ENCODE results near the gene RNASEH1. TPM values are rescaled to one million over a fixed set of nuclear protein-coding genes. Genes with fewer than 3 reads are reported as not detected.

The RNASEH1 gene
- total RNA-seq, 2 experiments from 2014 or later = 24.7 to 24.9 TPM

DNA sequence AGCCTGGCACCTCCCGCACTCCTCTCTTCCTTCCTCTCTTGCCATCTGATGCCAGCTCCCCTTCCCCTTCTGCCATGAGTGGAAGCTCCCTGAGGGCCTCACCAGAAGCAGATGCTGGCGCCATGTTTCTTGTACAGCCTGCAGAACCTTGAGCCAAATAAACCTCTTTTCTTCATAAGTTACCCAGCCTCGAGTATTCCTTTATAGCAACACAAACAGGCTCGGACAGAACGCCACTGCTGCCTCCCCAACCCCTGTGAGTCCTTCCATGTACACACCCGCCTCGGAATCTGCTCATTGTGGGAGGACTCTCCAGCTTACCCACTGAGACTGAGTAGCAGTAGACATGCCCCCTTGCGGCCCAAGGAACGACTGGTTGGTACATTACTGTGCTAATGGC, 8.7 kb upstream of the RNASEH1 start:
- no peak overlapping the region for H3K27ac Mint-ChIP-seq

GRCh38 chr2:3565117-3565516, 7.0 kb upstream of the RNASEH1 start:
- no peaks in the 10 kb centered on the region for H3K27me3 Mint-ChIP-seq
- no peak overlapping the region for H3K4me3 Mint-ChIP-seq
- POLR2A ChIA-PET = interaction anchor here (2.0 kb wide), 1 partner anchor 9 kb away, joined by 9 read pairs; the partner anchor contains the start of gene RPS7
- DNase-seq = no peak
- no peaks in the 10 kb centered on the region for H3K36me3 Mint-ChIP-seq
- H3K4me1 Mint-ChIP-seq = peaks cover 13% of the 10 kb centered on the region
- H3K27ac Mint-ChIP-seq = no peak overlapping the region
- no peaks in the 10 kb centered on the region for H3K9me3 Mint-ChIP-seq
- no peak for ATAC-seq (ENCODE audit: low read depth)

More for the DNA sequence above, 8.7 kb upstream of the RNASEH1 start:
- Mint-ChIP-seq H3K9me3 (no peaks in the 10 kb centered on the region), H3K4me3 (no peak overlapping the region), H3K27me3 (no peaks in the 10 kb centered on the region), H3K4me1 (peaks cover 12% of the 10 kb centered on the region), H3K36me3 (no peaks in the 10 kb centered on the region)
- ATAC-seq (ENCODE audit: low read depth) = no peak
- DNase-seq = no peak
- POLR2A ChIA-PET = interaction anchor here (0.5 kb wide), 1 partner anchor 48 kb away, joined by 5 read pairs; no protein-coding TSS in a partner anchor

- ATAC-seq (ENCODE audit: low read depth) (no peak), DNase-seq (no peak)
- H3K36me3 Mint-ChIP-seq = no peaks in the 10 kb centered on the region
- no peaks in the 10 kb centered on the region for H3K9me3 Mint-ChIP-seq
- POLR2A ChIA-PET = interaction anchor here (1.1 to 2.0 kb wide), 2 partner anchors 11 to 45 kb away, joined by 3 to 9 read pairs; partner anchors contain the start of gene RPS7
- peaks cover 17% of the 10 kb centered on the region for H3K4me1 Mint-ChIP-seq
- H3K27me3 Mint-ChIP-seq = no peaks in the 10 kb centered on the region
- H3K27ac Mint-ChIP-seq = no peak overlapping the region
- no peak overlapping the region for H3K4me3 Mint-ChIP-seq
These were observed 5.4 kb upstream of the RNASEH1 start for GRCh38 chr2:3563521-3563976.

DNA sequence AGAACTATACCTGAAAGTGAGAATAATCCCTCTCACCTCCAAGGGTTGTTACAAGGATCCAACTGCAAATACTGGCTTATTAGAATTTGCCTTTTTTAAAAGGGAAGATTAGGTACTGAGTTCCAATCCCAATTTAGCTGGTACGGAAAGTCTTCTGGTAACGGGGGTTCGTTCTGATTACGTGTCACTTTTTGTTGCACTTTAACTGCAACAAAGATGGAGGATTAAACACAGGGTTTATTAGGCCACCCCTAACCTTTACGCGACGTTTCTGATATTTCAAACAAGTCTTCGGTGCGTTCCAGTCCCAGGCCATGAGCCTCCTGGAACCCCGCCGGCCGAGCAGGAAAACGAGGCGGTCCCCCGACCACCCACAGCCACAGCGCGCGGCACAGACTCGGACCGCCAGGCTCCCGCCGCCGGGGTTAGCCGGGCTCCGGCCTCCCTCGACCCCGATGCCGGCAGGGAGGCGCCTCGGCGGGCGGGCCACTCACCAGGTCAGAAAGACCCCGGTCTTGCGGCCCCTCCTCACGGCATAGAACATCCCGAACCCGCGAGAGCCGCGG, 411 bp downstream of the RNASEH1 start:
- H3K27me3 Mint-ChIP-seq = no peaks in the 10 kb centered on the region
- peak overlapping the region; percentile 93 for H3K27ac Mint-ChIP-seq
- DNase-seq = no peak
- peak overlapping the region; percentile 90 for H3K4me3 Mint-ChIP-seq
- H3K9me3 Mint-ChIP-seq = no peaks in the 10 kb centered on the region
- H3K36me3 Mint-ChIP-seq = peaks cover 12% of the 10 kb centered on the region
- ATAC-seq (ENCODE audit: low read depth) = peak; percentile 27
- POLR2A ChIA-PET = interaction anchor here (1.0 to 3.3 kb wide), 13 partner anchors 13 to 200 kb away, joined by 3 to 31 read pairs (median 6); partner anchors contain the start of genes ADI1, EIPR1, RPS7 and TRAPPC12
- H3K4me1 Mint-ChIP-seq = peaks cover 23% of the 10 kb centered on the region

GRCh38 chr2:3553946-3554345, 4.2 kb downstream of the RNASEH1 start:
- H3K36me3 Mint-ChIP-seq = peaks cover 26% of the 10 kb centered on the region
- POLR2A ChIA-PET = interaction anchor here (1.1 to 1.6 kb wide), 2 partner anchors 17 to 34 kb away, joined by 3 read pairs; partner anchors contain the start of gene ADI1
- H3K27ac Mint-ChIP-seq = no peak overlapping the region
- DNase-seq (no peak), ATAC-seq (ENCODE audit: low read depth) (no peak)
- no peaks in the 10 kb centered on the region for H3K9me3 Mint-ChIP-seq
- H3K27me3 Mint-ChIP-seq = no peaks in the 10 kb centered on the region
- peaks cover 17% of the 10 kb centered on the region for H3K4me1 Mint-ChIP-seq
- no peak overlapping the region for H3K4me3 Mint-ChIP-seq

- no peak for DNase-seq
- Mint-ChIP-seq H3K4me3 (no peak overlapping the region), H3K4me1 (peaks cover 1% of the 10 kb centered on the region), H3K36me3 (peaks cover 39% of the 10 kb centered on the region), H3K27me3 (no peaks in the 10 kb centered on the region), H3K9me3 (no peaks in the 10 kb centered on the region), H3K27ac (no peak overlapping the region)
- ATAC-seq (ENCODE audit: low read depth) = no peak
- POLR2A ChIA-PET = no interaction called here
These were observed 10.2 kb downstream of the RNASEH1 start for GRCh38 chr2:3547915-3548314.

DNA sequence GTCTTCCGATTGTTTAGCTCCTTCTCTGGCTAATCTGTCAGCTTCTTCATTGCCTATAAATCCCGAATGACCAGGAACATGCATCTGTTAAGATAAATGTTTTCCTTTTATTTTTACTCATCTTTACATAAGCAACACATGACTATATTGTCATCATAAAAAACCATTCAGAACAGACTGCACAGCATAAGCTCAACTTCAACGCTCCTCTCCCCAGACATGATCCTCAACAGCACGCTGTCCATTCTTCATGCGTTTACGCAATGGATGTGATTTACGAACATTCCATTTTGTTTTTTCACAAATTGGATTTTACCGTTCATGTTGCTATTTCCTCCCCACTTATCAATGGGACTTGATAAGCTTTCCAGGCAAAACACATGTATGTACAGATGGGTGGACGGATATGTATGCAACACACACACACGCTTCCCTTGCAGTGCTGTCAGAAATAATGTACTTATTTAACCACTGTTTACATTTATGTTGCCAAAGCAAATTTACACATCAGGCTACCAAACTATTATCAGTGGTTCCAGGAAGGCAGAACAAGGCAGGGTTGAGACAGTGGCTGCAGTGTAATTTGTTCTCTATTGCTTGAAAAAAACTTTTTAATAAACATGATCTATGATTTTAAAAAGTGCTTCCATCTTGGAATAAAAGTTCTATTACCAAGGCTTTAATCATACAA, 12.2 kb downstream of the RNASEH1 start:
- Mint-ChIP-seq H3K4me1 (peaks cover 3% of the 10 kb centered on the region), H3K4me3 (no peak overlapping the region), H3K9me3 (no peaks in the 10 kb centered on the region), H3K27ac (no peak overlapping the region), H3K36me3 (peaks cover 47% of the 10 kb centered on the region), H3K27me3 (no peaks in the 10 kb centered on the region)
- DNase-seq (no peak), ATAC-seq (ENCODE audit: low read depth) (no peak)
- POLR2A ChIA-PET = no interaction called here

DNA sequence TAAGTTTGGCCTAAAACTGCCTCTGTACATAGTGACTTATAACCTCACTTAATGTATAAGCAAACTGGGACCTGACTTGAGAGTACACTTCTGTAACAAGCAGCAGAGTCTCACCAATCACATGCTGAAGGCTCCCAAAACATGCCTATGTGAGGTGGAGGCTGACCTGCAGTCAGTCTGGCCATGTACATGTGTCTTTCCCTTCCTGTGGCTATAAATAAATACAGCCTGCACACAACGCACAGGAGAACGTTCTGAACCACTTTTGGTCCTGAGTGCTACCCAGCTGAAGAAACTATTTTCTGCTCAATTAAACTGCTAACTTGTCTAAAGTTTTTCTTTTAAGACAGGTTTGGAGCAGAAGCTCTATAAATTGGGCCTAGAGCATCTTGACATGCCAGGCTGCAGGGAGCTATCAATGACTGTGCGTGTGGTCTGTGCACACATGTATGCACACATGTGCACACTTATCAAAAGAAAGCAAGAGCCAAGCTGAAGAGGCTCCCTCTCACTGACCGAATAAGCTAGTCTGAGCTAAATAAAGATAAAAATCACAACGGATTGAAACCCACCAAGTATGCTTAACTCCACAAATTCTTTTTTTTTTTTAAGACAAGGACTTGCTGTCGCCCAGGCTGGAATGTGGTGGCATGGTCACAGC, 15.0 kb downstream of the RNASEH1 start:
- DNase-seq = no peak
- H3K4me1 Mint-ChIP-seq = peaks cover 2% of the 10 kb centered on the region
- H3K27me3 Mint-ChIP-seq = no peaks in the 10 kb centered on the region
- H3K9me3 Mint-ChIP-seq = no peaks in the 10 kb centered on the region
- ATAC-seq (ENCODE audit: low read depth) = no peak
- POLR2A ChIA-PET = no interaction called here
- H3K27ac Mint-ChIP-seq = no peak overlapping the region
- no peak overlapping the region for H3K4me3 Mint-ChIP-seq
- H3K36me3 Mint-ChIP-seq = peaks cover 27% of the 10 kb centered on the region

GRCh38 chr2:3542107-3542506, 16.0 kb downstream of the RNASEH1 start:
- POLR2A ChIA-PET = no interaction called here
- H3K9me3 Mint-ChIP-seq = no peaks in the 10 kb centered on the region
- H3K36me3 Mint-ChIP-seq = peaks cover 23% of the 10 kb centered on the region
- no peaks in the 10 kb centered on the region for H3K27me3 Mint-ChIP-seq
- ATAC-seq (ENCODE audit: low read depth) = no peak
- H3K27ac Mint-ChIP-seq = peak overlapping the region; percentile 6
- H3K4me3 Mint-ChIP-seq = no peak overlapping the region
- no peak for DNase-seq
- peaks cover 2% of the 10 kb centered on the region for H3K4me1 Mint-ChIP-seq

- H3K9me3 Mint-ChIP-seq = no peaks in the 10 kb centered on the region
- H3K27ac Mint-ChIP-seq = no peak overlapping the region
- H3K4me3 Mint-ChIP-seq = no peak overlapping the region
- no peaks in the 10 kb centered on the region for H3K27me3 Mint-ChIP-seq
- peaks cover 16% of the 10 kb centered on the region for H3K36me3 Mint-ChIP-seq
- POLR2A ChIA-PET = no interaction called here
- H3K4me1 Mint-ChIP-seq = peaks cover 5% of the 10 kb centered on the region
- DNase-seq = no peak
- no peak for ATAC-seq (ENCODE audit: low read depth)
These were observed 18.3 kb downstream of the RNASEH1 start for GRCh38 chr2:3539836-3540235.

GRCh38 chr2:3536682-3537632, 21.2 kb downstream of the RNASEH1 start:
- ATAC-seq (ENCODE audit: low read depth) (peak; percentile 79), DNase-seq (peak; percentile 40)
- Mint-ChIP-seq H3K36me3 (peaks cover 4% of the 10 kb centered on the region), H3K4me3 (peak overlapping the region; percentile 87), H3K4me1 (peaks cover 5% of the 10 kb centered on the region), H3K9me3 (no peaks in the 10 kb centered on the region), H3K27ac (peak overlapping the region; percentile 82), H3K27me3 (no peaks in the 10 kb centered on the region)
- POLR2A ChIA-PET = interaction anchor here (0.6 to 1.3 kb wide), 3 partner anchors 17 to 22 kb away, joined by 3 read pairs; no protein-coding TSS in a partner anchor

DNA sequence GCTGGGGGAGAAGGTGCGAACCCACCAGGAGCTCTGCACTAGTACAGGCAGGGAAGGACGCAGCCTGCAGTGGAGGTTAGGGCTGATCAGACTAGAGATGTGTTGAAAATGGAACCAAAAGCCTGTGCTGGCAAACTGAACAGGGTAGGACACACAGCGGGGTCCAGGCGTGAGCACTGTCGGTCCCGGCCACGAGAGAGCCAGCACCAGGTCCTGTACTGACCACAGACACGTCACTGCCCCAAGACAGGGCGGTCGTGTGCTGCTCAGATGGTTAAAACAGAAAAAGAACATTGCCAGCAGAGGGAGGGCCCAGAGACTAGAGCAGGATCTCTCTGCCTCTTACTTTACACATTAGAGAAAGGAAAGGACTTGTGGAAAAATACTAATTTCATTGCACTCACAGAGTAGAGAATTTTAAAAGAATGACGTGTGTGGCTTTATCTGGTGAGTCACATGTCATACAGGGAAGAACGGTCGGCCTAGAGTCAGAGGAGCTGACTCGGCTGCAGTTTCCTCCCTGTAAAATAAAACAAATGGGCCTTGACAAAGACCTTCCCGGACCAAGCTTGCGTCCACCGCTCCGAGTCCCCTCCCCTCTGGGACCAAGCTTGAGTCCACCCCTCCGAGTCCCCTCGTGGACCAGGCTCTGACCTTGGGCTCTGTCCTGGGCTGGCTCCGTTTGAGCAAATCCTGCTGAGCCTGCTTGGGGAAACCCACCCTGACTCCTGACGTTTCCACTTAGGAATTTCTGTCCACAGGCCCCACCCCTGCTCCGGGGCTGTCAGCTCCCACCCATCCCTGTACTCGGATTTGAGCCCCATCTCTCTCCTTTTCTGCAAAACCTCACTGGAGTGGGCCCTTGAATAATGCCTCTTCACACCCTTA, 22.1 kb downstream of the RNASEH1 start:
- peak overlapping the region; percentile 87 for H3K4me3 Mint-ChIP-seq
- H3K4me1 Mint-ChIP-seq = peaks cover 4% of the 10 kb centered on the region
- H3K27me3 Mint-ChIP-seq = no peaks in the 10 kb centered on the region
- H3K36me3 Mint-ChIP-seq = peaks cover 1% of the 10 kb centered on the region
- H3K9me3 Mint-ChIP-seq = no peaks in the 10 kb centered on the region
- POLR2A ChIA-PET = interaction anchor here (0.6 to 1.3 kb wide), 4 partner anchors 16 to 23 kb away, joined by 3 to 4 read pairs (median 3); no protein-coding TSS in a partner anchor
- no peak for DNase-seq
- peak; percentile 40 for ATAC-seq (ENCODE audit: low read depth)
- peak overlapping the region; percentile 82 for H3K27ac Mint-ChIP-seq

Data from activated naive CD8-positive, alpha-beta T cell treated with anti-CD3 and anti-CD28 coated beads, Interleukin-2, amount 10 ng/mL, durations not matched to agents 7 days and 5 days (primary cell).